Right lobe of liver (tissue), 4 donors: ENCODE measurements around the gene FAM219A.

Experiments
- CTCF ChIP-seq, 4 donors: fragments of 200-600 bp in 3 of 4; fragments of 450-650 bp in 1 of 4; IDR thresholded peaks; one replicate each; pipeline versions ENCODE4 v1.5.1 to v1.8.0; 2016 to 2022; ENCODE audit warnings: antibody characterized with exemption in 4 of 4, mild to moderate bottlenecking in 2 of 4
- POLR2A ChIP-seq: fragments of 450-650 bp; IDR thresholded peaks from one replicate; pipeline ENCODE4 v1.6.1; 2017; ENCODE audit warnings: antibody characterized with exemption, mild to moderate bottlenecking
- donor health status: DM: no; HTN: no; CAD: no.
- donor health status: DM: no; HTN: no; CAD: no.
- donor health status: DM: no; HTN: yes; CAD: no.

- TF ChIP-seq CTCF (IDR thresholded peaks at IDR 0.05) (no peak), POLR2A (no peak)
Measured at GRCh38 chr9:34499076-34499475, 40.7 kb upstream of the FAM219A start.
